Stimulated activated CD4-positive, alpha-beta T cell treated with anti-CD3 and anti-CD28 coated beads, Interleukin-15, amount 100 ng/mL, for 48 hours (primary cell): ENCODE measurements around the gene CDC42.

Experiments used
- DNase-seq, 2 donors: peaks; one replicate each; pipeline ENCODE4 v3.0.0-alpha.2; 2020; ENCODE audit warnings: low read depth in 2 of 2

Gene CDC42

GRCh38 chr1:22128392-22128791, 75.9 kb downstream of the CDC42 start:
- DNase-seq = no peak

DNA sequence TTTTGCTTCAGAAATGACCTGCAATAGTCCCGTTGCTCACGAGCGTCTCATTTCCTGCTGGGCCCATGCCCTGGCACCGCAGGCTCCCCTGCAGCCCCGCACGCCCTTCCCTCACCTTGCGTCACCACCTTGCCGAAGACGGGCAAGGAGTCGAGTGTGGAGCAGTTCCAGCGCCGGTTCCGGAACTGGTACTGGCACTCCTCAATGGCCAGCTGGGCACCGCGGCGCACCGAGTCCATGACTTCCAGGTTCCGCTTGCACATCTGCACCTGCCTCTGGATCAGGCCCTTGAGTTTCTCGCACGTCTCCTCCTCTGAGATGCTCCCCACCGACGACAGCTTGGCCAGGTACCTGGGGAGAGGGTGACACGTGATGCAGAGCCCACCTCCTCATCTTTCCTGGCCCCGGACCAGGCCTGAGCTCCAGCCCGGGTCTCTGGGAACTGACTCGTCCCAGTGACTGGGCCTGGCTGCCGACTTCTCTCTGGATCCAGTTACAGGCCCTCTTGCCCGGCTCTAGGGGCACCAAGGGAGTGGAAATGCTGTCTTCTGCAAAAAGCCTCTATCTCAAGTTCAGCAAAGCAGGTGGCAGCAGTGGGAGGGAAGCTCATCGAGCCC, 77.1 kb downstream of the CDC42 start:
- no peak for DNase-seq

DNA sequence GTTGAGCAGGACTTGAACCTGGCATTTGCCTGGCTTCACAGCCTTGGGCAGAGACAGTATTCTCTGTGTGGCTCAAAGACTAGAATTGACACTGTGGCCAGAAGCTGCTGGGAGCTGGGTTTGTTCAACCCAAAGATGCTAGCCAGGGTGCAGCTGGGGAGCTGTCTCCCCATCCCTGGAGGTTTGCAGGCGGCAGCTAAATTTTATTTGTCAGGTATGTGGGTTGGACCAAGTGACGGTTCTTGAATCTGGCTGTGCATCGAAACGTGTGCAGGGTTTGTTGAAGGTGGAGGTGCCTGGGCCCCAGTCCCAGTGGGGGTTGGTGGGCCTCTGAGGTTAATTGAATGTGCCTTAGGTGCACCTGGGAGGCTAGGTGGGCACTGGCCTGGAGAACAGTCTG, 78.6 kb downstream of the CDC42 start:
- DNase-seq = no peak

DNA sequence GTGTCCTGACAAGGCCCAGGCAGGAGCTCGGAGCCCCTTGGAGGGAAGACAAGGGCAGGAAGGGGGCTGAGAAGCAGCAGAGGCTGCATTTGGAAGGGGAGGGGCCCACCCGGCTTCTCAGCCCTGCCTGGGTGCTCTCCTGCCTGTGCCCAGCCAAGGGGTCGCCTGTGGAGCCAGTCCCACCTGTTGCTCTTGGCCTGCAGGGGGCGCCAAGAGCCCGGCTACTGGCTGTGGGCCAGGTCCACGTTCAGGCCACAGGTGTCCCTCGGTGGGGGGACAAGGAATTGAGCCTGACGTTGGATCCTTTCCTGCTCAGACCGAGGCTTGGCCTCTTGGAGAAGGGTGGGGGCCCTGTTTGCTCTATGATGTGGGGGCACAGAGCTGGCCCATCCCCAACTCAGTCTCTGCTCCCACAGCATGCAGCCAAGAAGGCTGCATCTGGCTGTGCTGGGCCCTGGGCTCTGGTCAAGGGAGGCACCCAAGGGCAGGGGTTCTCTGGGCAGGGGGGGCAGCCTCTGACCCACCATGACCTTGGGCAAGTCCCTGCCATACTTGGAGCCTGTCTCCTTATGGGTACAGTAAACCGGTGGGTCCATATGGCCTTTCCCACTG, 79.5 kb downstream of the CDC42 start:
- peak; percentile 10 to 58 for DNase-seq

DNA sequence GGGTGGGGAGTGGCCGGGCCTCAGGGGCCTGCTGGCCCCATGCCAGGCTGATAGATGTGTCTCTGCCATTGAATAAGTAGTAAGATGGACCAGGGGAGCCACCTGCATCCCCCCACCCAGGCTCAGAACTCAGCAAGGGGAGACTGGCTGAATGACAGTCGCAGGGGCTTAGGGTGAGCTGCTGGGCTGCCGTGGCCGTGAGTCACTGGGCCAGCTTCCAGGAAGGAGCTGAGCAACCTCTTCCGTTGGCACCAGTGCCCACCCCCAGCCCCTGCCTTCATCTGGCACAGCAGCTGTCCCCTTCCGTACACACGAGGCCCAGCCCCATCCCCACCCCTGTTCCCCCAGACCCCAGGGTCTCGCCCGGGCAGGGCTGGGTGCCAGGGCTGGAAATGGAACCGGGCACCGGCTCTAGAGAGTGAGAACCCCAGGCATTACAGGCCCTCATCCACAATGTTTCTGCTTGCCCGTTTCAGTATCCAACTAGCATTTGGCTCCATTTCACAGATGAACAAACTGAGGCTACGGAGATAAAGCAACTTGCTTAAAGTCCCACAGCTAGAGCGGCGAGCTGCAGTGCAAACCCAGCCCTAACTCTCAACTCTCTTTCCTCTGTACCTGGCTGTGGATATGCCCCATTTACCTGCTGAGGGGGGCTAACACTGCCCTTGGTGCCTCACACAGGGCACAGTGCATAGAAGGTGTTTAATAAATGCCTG, 80.2 kb downstream of the CDC42 start:
- DNase-seq = no peak

- no peak for DNase-seq
Observed at GRCh38 chr1:22133247-22133930, 80.9 kb downstream of the CDC42 start.

- DNase-seq = no peak
Observed at GRCh38 chr1:22133931-22134324, 81.4 kb downstream of the CDC42 start.

DNA sequence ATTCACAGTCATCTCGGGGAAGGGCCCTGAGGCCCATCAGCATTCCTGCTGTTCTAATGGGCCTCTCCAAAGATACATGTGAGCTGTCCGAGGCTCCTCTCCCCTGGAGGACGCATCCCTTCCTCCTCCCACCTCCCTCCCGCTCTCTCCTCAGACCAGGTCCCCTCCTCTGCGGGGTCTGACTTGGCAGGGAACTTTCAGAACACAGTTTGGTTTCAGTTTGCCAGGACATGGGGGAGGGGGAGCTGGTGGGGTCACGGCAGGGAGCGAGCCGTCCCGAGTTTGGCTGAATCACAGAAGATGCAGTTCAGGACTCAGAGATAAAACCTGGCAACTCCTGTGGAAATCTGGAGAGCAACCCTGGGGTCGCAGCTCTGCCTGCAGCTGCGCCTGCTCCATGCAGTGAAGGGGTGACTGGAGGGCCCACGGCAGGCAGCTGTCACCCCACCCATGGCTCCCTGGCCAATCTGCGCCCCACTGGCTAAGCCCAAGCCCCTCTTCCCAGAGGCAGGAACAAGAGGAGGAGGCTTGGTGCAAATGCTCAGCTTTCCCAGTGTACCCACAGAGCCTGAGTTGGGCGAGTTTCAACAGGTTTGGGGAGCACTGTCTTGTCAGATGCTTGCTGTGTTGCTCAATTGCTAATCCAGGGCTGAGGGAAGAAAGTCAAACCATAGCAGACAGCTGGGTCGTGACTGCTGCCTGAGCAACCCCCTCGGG, 84.7 kb downstream of the CDC42 start:
- DNase-seq = no peak

GRCh38 chr1:22139066-22139594, 86.6 kb downstream of the CDC42 start:
- DNase-seq = no peak

DNA sequence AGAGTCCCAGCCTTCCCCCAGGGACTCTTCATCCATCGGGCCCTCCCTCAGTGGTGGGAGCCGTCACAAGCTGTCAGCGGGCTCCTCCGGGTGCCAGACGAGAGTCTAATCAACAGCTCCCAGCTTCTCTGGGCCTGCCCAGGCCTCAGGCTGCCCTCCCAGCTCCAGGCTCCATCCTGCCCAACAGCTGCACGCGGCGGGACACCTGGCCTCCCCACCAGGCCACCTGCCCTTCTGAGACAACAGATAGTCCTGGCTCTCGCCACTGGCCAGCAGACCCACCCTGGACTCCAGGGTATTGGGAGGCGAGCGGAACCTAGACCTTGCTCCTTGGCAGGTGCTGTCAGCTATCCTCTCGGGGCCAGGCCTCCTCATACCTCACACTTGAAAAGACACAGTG, 87.3 kb downstream of the CDC42 start:
- DNase-seq = no peak
